SIG-M5 (cell line): Measurements from ENCODE around the gene TLR10.
A peak's percentile ranks its signal among the peaks of the same experiment; 100 is the strongest.
"Not testable (repeated sequence)": the region's sequence is repeated elsewhere in the genome, so short reads cannot be mapped to it uniquely, and the experiment has no call there.

Experiments
- DNase-seq: peaks from one replicate; lab custom pipeline; 2025; lab: John Stamatoyannopoulos, UW

Gene TLR10, protein sequence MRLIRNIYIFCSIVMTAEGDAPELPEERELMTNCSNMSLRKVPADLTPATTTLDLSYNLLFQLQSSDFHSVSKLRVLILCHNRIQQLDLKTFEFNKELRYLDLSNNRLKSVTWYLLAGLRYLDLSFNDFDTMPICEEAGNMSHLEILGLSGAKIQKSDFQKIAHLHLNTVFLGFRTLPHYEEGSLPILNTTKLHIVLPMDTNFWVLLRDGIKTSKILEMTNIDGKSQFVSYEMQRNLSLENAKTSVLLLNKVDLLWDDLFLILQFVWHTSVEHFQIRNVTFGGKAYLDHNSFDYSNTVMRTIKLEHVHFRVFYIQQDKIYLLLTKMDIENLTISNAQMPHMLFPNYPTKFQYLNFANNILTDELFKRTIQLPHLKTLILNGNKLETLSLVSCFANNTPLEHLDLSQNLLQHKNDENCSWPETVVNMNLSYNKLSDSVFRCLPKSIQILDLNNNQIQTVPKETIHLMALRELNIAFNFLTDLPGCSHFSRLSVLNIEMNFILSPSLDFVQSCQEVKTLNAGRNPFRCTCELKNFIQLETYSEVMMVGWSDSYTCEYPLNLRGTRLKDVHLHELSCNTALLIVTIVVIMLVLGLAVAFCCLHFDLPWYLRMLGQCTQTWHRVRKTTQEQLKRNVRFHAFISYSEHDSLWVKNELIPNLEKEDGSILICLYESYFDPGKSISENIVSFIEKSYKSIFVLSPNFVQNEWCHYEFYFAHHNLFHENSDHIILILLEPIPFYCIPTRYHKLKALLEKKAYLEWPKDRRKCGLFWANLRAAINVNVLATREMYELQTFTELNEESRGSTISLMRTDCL

DNA sequence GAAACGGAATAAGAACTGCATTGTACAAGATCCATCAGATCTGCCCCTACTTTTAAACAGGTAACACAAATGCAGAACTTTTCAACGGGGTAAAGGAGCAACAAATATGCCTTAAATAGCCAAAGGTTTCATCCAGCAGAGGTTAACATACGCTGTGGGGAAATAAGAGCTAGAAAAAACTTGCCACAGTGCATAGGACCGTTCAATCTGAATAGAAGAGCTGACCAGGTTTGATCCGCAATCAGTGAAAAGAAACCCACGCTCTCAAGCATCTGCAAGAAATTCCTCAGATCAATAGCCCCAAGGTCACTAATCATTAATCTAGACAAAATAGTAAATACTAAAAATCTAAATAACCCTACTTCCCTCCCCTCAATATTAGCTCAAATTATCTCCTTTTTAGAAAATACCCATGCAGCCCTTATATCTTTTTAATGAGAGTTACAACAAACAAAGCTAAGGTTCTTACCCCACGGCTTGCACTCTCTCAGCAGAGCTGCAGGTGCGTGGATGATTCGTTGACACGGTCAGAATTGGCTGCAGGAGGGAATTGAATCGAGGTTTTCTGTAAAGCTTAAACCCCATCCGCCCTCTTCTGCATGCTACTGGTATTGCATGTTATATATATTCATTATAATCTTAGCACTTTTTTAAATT lies at the start of gene TLR10:
TSS of gene TLR10 (minus strand) at position 539 of the 657 bp plus-strand sequence. CDS start 7,400 bp downstream, outside the sequence.
- DNase-seq: no peak

- no peak for DNase-seq
Observed at GRCh38 chr4:38832206-38832605, 49.4 kb upstream of the TLR10 start.

DNA sequence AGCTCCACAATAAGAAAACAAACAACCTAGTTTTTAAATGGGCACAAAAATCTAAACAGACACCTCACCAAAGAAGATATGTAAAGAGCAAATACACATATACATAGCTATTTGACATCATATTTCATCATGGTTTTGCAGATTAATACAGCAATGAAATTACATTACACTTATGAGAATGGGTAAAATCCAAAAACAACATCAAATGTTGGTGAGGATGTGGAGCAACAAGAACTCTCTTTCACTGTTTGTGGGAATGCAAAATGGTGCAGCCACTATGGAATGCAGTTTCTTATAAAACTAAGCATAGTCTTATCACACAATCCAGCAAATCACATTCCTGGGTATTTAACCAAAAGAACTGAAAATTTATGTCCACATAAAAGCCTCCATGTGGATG lies 48.9 kb upstream of the TLR10 start:
- DNase-seq: no peak

DNA sequence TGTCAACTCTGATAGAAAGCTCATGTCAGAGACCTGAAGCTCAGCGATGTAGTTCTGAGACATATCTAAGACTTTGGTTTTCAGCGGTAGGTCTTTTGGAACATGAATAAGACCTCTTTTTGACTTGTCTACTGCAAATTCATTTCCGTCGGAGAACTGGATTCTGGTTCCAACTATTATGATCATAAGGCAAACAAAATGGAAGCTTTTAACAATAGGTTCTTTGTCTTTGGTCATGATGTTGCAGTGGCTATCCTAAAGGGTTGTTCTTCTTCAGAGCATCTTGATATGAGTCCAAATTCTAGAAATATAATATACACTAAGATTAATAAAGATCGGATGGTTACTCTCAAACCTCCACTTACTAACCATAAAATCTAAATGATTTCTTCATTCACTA lies 46.4 kb upstream of the TLR10 start:
- DNase-seq: no peak

- DNase-seq: no peak
Observed at GRCh38 chr4:38823766-38824165, 41.0 kb upstream of the TLR10 start.

GRCh38 chr4:38822748-38823303 lies 40.0 kb upstream of the TLR10 start:
- DNase-seq: no peak

DNA sequence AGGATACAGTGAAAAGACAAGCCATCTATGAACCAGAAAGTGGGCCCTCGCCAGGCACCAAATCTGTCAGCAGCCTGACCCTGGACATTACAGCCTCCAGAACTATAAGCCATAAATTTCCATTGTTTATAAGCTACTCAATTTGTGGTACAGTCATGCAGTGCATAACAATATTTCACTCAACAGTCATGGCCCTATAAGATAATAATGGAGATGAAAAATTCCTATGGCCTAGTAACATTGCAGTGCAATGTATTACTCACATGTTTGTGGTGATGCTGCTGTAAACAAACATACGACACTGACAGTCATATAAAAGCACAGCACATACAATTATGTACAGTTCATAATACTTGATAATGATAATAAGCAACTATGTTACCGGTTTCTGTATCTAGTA lies 38.9 kb upstream of the TLR10 start:
- DNase-seq: no peak

GRCh38 chr4:38820329-38821061 lies 37.7 kb upstream of the TLR10 start:
- DNase-seq: no peak

DNA sequence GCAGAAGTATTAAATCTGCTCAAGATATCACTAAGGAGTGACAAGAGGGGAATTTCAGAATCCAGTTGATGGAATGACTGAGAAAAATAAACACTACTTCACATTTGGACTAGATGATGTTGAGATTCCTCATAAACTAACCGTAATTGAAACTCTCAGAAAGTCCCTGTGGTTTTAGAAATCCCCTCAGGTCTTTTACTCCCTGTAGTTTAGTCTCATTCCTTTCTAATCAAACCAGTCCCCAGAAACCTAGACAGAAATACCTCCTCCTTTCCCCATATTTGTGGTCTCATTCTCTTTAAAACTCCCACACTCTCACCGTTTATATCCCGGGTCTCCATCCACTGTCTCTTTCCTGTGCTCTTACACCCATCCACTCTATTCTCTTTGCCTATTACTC lies 36.8 kb upstream of the TLR10 start:
- no peak for DNase-seq

- no peak for DNase-seq
Observed at GRCh38 chr4:38818441-38818976, 35.7 kb upstream of the TLR10 start.

DNA sequence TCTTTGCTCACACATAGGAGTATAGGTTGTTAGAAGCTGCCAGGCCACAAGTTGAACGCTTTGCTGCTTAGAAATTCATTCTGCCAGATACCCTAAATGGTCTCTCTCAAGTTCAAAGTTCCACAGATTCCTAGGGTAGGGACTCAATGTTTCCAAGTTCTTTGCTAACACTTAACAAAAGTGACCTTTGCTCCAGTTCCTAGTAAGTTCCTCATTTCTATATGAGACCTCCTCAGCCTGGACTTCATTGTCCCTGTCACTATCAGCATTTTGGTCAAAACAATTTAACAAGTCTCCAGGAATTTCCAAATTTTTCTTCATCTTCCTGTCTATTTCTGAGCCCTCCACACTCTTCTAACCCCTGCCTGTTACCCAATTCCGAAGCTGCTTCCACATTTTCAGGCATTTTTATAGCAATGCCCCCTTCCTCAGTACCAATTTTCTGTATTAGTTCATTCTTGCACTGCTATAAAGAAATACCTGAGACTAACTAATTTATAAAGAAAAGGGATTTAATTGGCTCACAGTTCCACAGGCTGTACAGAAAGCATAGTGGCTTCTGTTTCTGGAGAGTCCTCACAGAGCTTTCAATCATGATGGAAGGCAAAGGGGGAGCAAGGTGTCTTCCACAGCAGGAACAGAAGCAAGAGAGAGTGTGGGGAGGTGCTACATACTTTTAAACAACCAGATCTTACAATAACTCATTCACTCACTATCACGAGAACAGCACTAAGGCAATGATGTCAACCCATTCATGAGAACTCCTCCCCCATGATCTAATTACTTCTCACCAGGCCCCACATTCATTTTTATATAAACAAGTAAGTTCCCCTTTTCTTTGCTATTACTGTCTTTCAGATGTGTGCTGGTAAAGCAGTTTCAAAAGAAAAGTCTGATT lies 33.3 kb upstream of the TLR10 start:
- DNase-seq: peak; percentile 3

DNA sequence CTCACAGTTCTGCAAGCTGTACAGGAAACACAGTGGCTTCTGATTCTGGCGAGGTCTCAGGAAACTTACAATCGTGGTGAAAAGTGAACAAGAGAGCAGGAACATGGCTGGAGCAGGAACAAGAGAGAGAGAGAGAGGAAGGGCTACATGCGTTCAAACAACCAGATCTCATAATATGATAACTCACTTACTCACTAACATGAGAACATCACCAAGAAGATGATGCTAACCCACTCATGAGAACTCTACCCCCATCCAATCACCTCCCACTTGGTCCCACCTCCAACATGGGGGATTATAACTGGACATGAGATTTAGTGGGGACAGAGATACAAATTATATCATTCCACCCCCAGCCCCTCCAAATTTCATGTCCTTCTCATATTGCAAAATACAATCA lies 31.6 kb upstream of the TLR10 start:
- no peak for DNase-seq

- no peak for DNase-seq
Observed at GRCh38 chr4:38811297-38811696, 28.5 kb upstream of the TLR10 start.

DNA sequence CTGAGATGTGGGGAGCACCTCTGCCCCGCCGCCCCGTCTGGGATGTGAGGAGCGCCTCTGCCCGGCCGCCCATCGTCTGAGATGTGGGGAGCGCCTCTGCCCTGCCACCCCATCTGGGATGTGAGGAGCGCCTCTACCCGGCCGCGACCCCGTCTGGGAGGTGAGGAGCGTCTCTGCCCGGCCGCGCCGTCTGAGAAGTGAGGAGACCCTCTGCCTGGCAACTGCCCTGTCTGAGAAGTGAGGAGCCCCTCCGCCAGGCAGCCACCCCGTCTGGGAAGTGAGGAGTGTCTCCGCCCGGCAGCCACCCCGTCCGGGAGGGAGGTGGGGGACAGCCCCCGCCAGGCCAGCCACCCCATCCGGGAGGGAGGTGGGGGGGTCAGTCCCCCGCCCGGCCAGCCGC lies 24.7 kb upstream of the TLR10 start:
- DNase-seq: not testable (repeated sequence)

- DNase-seq: not testable (repeated sequence)
Observed at GRCh38 chr4:38806251-38806650, 23.5 kb upstream of the TLR10 start.

DNA sequence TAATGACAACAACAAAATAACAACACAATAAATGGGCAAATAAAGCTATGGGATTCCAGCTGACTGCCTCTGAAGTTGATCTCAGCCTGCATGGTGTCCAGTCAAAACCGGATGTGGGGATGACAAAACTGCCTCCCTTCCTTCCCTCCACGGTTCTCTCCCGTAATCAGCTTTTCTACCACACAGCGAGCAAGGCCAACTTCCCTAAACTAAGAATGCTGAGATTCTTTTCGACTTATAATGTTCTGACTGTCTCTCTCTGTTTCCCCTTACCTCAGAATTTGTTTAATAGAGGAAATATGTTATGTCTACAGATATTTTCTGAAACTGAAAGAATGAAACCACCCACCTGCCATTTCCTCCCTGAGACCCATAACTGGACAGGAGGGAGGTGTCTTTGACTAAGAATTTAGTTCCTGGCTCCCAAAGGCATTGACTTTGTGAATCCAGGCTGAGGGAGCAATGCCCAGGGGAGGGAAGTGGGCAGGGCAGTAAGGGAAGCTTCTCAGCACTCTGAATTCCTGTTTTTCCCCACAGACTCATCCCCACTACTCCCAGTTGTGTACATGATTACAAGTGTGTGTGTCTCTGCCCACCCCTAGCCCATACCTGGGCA lies 22.8 kb upstream of the TLR10 start:
- DNase-seq: peak; percentile 1

- peak; percentile 7 for DNase-seq
Observed at GRCh38 chr4:38804654-38805295, 22.0 kb upstream of the TLR10 start, which contains the start of gene TLR1. TSS of gene TLR1 (minus strand) at chr4:38804791. CDS start at chr4:38798831, 5,960 bp downstream.

- no peak for DNase-seq
Observed at GRCh38 chr4:38803833-38804653, 21.3 kb upstream of the TLR10 start.
